Activated T-cell treated with anti-CD3 and anti-CD28 coated beads, Interleukin-2, amount 50 U/mL, for 72 hours (primary cell): ENCODE measurements around the gene FAM227A. TPM values are rescaled to one million over a fixed set of nuclear protein-coding genes. Genes with fewer than 3 reads are reported as not detected.

ENCODE experiments used
- ATAC-seq, 2 donors: fragments of 150-1000 bp; cut with Tn5 transposase; replicated peaks in 1 of 2; 2 replicates each; pipeline ENCODE4 v1.10.0; 2021; ENCODE audit warnings: moderate library complexity in 2 of 2, mild to moderate bottlenecking in 1 of 2
- DNase-seq, 2 donors: peaks; one replicate each; pipeline ENCODE4 v3.0.0; 2021 to 2022; ENCODE audit warnings: mixed read lengths in 1 of 2
- H3K27ac Mint-ChIP-seq: one replicate; pipeline ENCODE4 v1.8.0; 2022; ENCODE audit warnings: mild to moderate bottlenecking, moderate library complexity, mixed read lengths
- H3K27me3 Mint-ChIP-seq: one replicate; pipeline ENCODE4 v1.8.0; 2022; ENCODE audit warnings: low read depth, mixed read lengths
- H3K36me3 Mint-ChIP-seq, 2 donors: one replicate each; pipeline ENCODE4 v1.8.0; 2022; ENCODE audit warnings: mixed read lengths in 2 of 2, mild to moderate bottlenecking in 1 of 2; ENCODE audit not compliant: insufficient read depth in 2 of 2
- H3K4me1 Mint-ChIP-seq: one replicate; pipeline ENCODE4 v1.8.0; 2022; ENCODE audit warnings: low read depth, mixed read lengths
- H3K4me3 Mint-ChIP-seq, 2 donors: one replicate each; pipeline ENCODE4 v1.8.0; 2022; ENCODE audit warnings: mild to moderate bottlenecking in 2 of 2, mixed read lengths in 2 of 2, moderate library complexity in 2 of 2
- H3K9me3 Mint-ChIP-seq, 2 donors: one replicate each; pipeline ENCODE4 v1.8.0; 2022; ENCODE audit warnings: mixed read lengths in 2 of 2
- total RNA-seq, 2 donors: library from RNA; stranded (reverse); gene quantifications; one replicate each; pipeline ENCODE4 v1.2.3, GENCODE V29; 2022

The FAM227A gene
- total RNA-seq, 2 donors from 2014 or later = 0.28 to 0.34 TPM

GRCh38 chr22:38570779-38571364 lies 85.3 kb downstream of the FAM227A start:
- no peaks in the 10 kb centered on the region for H3K36me3 Mint-ChIP-seq
- peak overlapping the region; percentile 91 to 98 for H3K4me3 Mint-ChIP-seq
- no peaks in the 10 kb centered on the region for H3K27me3 Mint-ChIP-seq
- ATAC-seq (peak in 1 of 2 donors; percentile 17), DNase-seq (peak; percentile 41 to 50)
- H3K27ac Mint-ChIP-seq = peak overlapping the region; percentile 89
- H3K9me3 Mint-ChIP-seq = no peaks in the 10 kb centered on the region
- peaks cover 15% of the 10 kb centered on the region for H3K4me1 Mint-ChIP-seq

- H3K36me3 Mint-ChIP-seq = no peaks in the 10 kb centered on the region
- DNase-seq (peak; percentile 96 to 98), ATAC-seq (peak; percentile 90 to 92)
- H3K4me3 Mint-ChIP-seq = peak within 1 kb of the TSS; percentile 91 to 98
- H3K9me3 Mint-ChIP-seq = no peaks in the 10 kb centered on the region
- peak within 1 kb of the TSS; percentile 96 for H3K27ac Mint-ChIP-seq
- H3K4me1 Mint-ChIP-seq = peaks cover 15% of the 10 kb centered on the region
- H3K27me3 Mint-ChIP-seq = no peaks in the 10 kb centered on the region
These were observed 86.0 kb downstream of the FAM227A start, which contains the start of gene DMC1 for GRCh38 chr22:38569972-38570778. Gene DMC1 (minus strand): TSS chr22:38570183. CDS start chr22:38568256, 1,927 bp downstream.

GRCh38 chr22:38569181-38569971 lies 86.8 kb downstream of the FAM227A start:
- peak overlapping the region; percentile 96 for H3K27ac Mint-ChIP-seq
- no peaks in the 10 kb centered on the region for H3K36me3 Mint-ChIP-seq
- H3K4me1 Mint-ChIP-seq = peaks cover 15% of the 10 kb centered on the region
- DNase-seq = peak in 1 of 2 donors; percentile 29
- H3K9me3 Mint-ChIP-seq = no peaks in the 10 kb centered on the region
- no peaks in the 10 kb centered on the region for H3K27me3 Mint-ChIP-seq
- ATAC-seq = peak in 1 of 2 donors; percentile 12
- peak overlapping the region; percentile 91 to 98 for H3K4me3 Mint-ChIP-seq

GRCh38 chr22:38567531-38568285 lies 88.5 kb downstream of the FAM227A start:
- H3K9me3 Mint-ChIP-seq = no peaks in the 10 kb centered on the region
- no peaks in the 10 kb centered on the region for H3K36me3 Mint-ChIP-seq
- no peaks in the 10 kb centered on the region for H3K27me3 Mint-ChIP-seq
- DNase-seq = no peak
- ATAC-seq = no peak
- H3K4me3 Mint-ChIP-seq = no peak overlapping the region
- peak overlapping the region; percentile 15 for H3K27ac Mint-ChIP-seq
- peaks cover 12% of the 10 kb centered on the region for H3K4me1 Mint-ChIP-seq

- DNase-seq (no peak), ATAC-seq (no peak)
- H3K4me1 Mint-ChIP-seq = peaks cover 7% of the 10 kb centered on the region
- H3K9me3 Mint-ChIP-seq = no peaks in the 10 kb centered on the region
- no peaks in the 10 kb centered on the region for H3K27me3 Mint-ChIP-seq
- H3K4me3 Mint-ChIP-seq = no peak overlapping the region
- H3K27ac Mint-ChIP-seq = peak overlapping the region; percentile 25
- H3K36me3 Mint-ChIP-seq = no peaks in the 10 kb centered on the region
These were observed 89.3 kb downstream of the FAM227A start for GRCh38 chr22:38566726-38567504.

- no peaks in the 10 kb centered on the region for H3K9me3 Mint-ChIP-seq
- H3K36me3 Mint-ChIP-seq = peaks cover 0 to 5% of the 10 kb centered on the region in 2 donors
- DNase-seq = no peak
- H3K27ac Mint-ChIP-seq = no peak overlapping the region
- H3K4me3 Mint-ChIP-seq = no peak overlapping the region
- H3K27me3 Mint-ChIP-seq = no peaks in the 10 kb centered on the region
- no peaks in the 10 kb centered on the region for H3K4me1 Mint-ChIP-seq
- no peak for ATAC-seq
These were observed 90.8 kb downstream of the FAM227A start for GRCh38 chr22:38565441-38565840.

GRCh38 chr22:38564669-38565068 lies 91.5 kb downstream of the FAM227A start:
- no peaks in the 10 kb centered on the region for H3K9me3 Mint-ChIP-seq
- H3K27ac Mint-ChIP-seq = no peak overlapping the region
- ATAC-seq = no peak

GRCh38 chr22:38554281-38554680 lies 101.9 kb downstream of the FAM227A start:
- no peaks in the 10 kb centered on the region for H3K4me1 Mint-ChIP-seq
- no peaks in the 10 kb centered on the region for H3K27me3 Mint-ChIP-seq
- ATAC-seq (no peak), DNase-seq (no peak)
- H3K9me3 Mint-ChIP-seq = no peaks in the 10 kb centered on the region
- no peak overlapping the region for H3K27ac Mint-ChIP-seq
- H3K4me3 Mint-ChIP-seq = no peak overlapping the region
- H3K36me3 Mint-ChIP-seq = peaks cover 0 to 6% of the 10 kb centered on the region in 2 donors

More at GRCh38 chr22:38564669-38565068, 91.5 kb downstream of the FAM227A start:
- Mint-ChIP-seq H3K4me3 (no peak overlapping the region), H3K27me3 (no peaks in the 10 kb centered on the region), H3K36me3 (peaks cover 0 to 5% of the 10 kb centered on the region in 2 donors), H3K4me1 (no peaks in the 10 kb centered on the region)
- no peak for DNase-seq

- Mint-ChIP-seq H3K4me3 (no peak overlapping the region), H3K27ac (no peak overlapping the region), H3K27me3 (no peaks in the 10 kb centered on the region), H3K4me1 (no peaks in the 10 kb centered on the region), H3K36me3 (peaks cover 3 to 8% of the 10 kb centered on the region in 2 donors), H3K9me3 (peaks cover 0 to 3% of the 10 kb centered on the region in 2 donors)
- ATAC-seq (no peak), DNase-seq (no peak)
These were observed 106.9 kb downstream of the FAM227A start for GRCh38 chr22:38549101-38549894.

- H3K36me3 Mint-ChIP-seq = peaks cover 12 to 21% of the 10 kb centered on the region in 2 donors
- ATAC-seq (no peak), DNase-seq (no peak)
- H3K4me3 Mint-ChIP-seq = no peak overlapping the region
- H3K27me3 Mint-ChIP-seq = no peaks in the 10 kb centered on the region
- H3K27ac Mint-ChIP-seq = no peak overlapping the region
- no peaks in the 10 kb centered on the region for H3K4me1 Mint-ChIP-seq
- peaks cover 8 to 14% of the 10 kb centered on the region in 2 donors for H3K9me3 Mint-ChIP-seq
These were observed 115.5 kb downstream of the FAM227A start for GRCh38 chr22:38540701-38541100.

GRCh38 chr22:38531251-38531938 lies 124.8 kb downstream of the FAM227A start:
- ATAC-seq (peak; percentile 28 to 45), DNase-seq (no peak)
- peak overlapping the region; percentile 92 for H3K27ac Mint-ChIP-seq
- H3K4me3 Mint-ChIP-seq = peak overlapping the region; percentile 58 to 75
- no peaks in the 10 kb centered on the region for H3K9me3 Mint-ChIP-seq
- peaks cover 1 to 2% of the 10 kb centered on the region in 2 donors for H3K36me3 Mint-ChIP-seq
- H3K27me3 Mint-ChIP-seq = no peaks in the 10 kb centered on the region
- peaks cover 12% of the 10 kb centered on the region for H3K4me1 Mint-ChIP-seq
